GM19395 (cell line): Measurements from ENCODE around the gene AAK1.
A peak's percentile ranks its signal among the peaks of the same experiment; 100 is the strongest.
"Not testable (repeated sequence)": the region's sequence is repeated elsewhere in the genome, so short reads cannot be mapped to it uniquely, and the experiment has no call there.

Experiments used
- ATAC-seq: cut with Tn5 transposase; IDR thresholded peaks from one replicate; pipeline ENCODE4 v1.9.1; 2021; ENCODE audit warnings: mild to moderate bottlenecking, moderate library complexity; ENCODE audit not compliant: unreplicated experiment

AAK1 gene

GRCh38 chr2:69643602-69644505 lies at the start of gene AAK1:
TSS of gene AAK1 (minus strand) at chr2:69643739. CDS start at chr2:69643040, 699 bp downstream.
- peak; percentile 39 for ATAC-seq

GRCh38 chr2:69692424-69692823 lies 48.9 kb upstream of the AAK1 start:
- ATAC-seq, result no peak

GRCh38 chr2:69689969-69690368 lies 46.4 kb upstream of the AAK1 start:
- no peak for ATAC-seq

- ATAC-seq, result no peak
These were observed 45.9 kb upstream of the AAK1 start for GRCh38 chr2:69689466-69689865.

GRCh38 chr2:69687971-69688611 lies 44.6 kb upstream of the AAK1 start:
- no peak for ATAC-seq

GRCh38 chr2:69686813-69687212 lies 43.3 kb upstream of the AAK1 start:
- ATAC-seq, result no peak

GRCh38 chr2:69685321-69686048 lies 41.9 kb upstream of the AAK1 start:
- ATAC-seq, result peak; percentile 76

GRCh38 chr2:69683170-69683971 lies 39.8 kb upstream of the AAK1 start:
- no peak for ATAC-seq

GRCh38 chr2:69682525-69682924 lies 39.0 kb upstream of the AAK1 start:
- ATAC-seq, result no peak

- ATAC-seq, result no peak
These were observed 36.6 kb upstream of the AAK1 start for GRCh38 chr2:69680001-69680675.

GRCh38 chr2:69677914-69678313 lies 34.4 kb upstream of the AAK1 start:
- no peak for ATAC-seq

GRCh38 chr2:69676146-69676545 lies 32.6 kb upstream of the AAK1 start:
- no peak for ATAC-seq

- no peak for ATAC-seq
These were observed 30.8 kb upstream of the AAK1 start for GRCh38 chr2:69674316-69674670.

- ATAC-seq, result not testable (repeated sequence)
These were observed 29.6 kb upstream of the AAK1 start for GRCh38 chr2:69673098-69673497.

- no peak for ATAC-seq
These were observed 26.1 kb upstream of the AAK1 start for GRCh38 chr2:69669666-69670065.

- ATAC-seq, result no peak
These were observed 25.1 kb upstream of the AAK1 start for GRCh38 chr2:69668598-69668997.

GRCh38 chr2:69667805-69668382 lies 24.4 kb upstream of the AAK1 start:
- no peak for ATAC-seq

GRCh38 chr2:69665152-69665551 lies 21.6 kb upstream of the AAK1 start:
- ATAC-seq, result no peak

GRCh38 chr2:69663860-69664259 lies 20.3 kb upstream of the AAK1 start:
- no peak for ATAC-seq

- ATAC-seq, result not testable (repeated sequence)
These were observed 19.0 kb upstream of the AAK1 start for GRCh38 chr2:69662547-69662946.
